OCI-LY1 (cell line): ENCODE results near the gene TMEM235.

Source experiments
- EZH2 ChIP-seq: fragments of 200-600 bp; sonication (generic), shearing (Covaris generic); IDR thresholded peaks from 2 replicates; pipeline ENCODE4 v1.8.0; 2017; ENCODE audit warnings: borderline replicate concordance, mixed run types, mild to moderate bottlenecking, antibody characterized with exemption, low read length, moderate library complexity, mixed read lengths
- TF ChIP-seq, protein P1 (sequence below): fragments of 200-600 bp; sonication (generic), shearing (Covaris generic); IDR thresholded peaks from 2 replicates; pipeline ENCODE4 v1.5.1; 2017; ENCODE audit warnings: mild to moderate bottlenecking, antibody characterized with exemption, low read length, moderate library complexity, mixed read lengths

DNA sequence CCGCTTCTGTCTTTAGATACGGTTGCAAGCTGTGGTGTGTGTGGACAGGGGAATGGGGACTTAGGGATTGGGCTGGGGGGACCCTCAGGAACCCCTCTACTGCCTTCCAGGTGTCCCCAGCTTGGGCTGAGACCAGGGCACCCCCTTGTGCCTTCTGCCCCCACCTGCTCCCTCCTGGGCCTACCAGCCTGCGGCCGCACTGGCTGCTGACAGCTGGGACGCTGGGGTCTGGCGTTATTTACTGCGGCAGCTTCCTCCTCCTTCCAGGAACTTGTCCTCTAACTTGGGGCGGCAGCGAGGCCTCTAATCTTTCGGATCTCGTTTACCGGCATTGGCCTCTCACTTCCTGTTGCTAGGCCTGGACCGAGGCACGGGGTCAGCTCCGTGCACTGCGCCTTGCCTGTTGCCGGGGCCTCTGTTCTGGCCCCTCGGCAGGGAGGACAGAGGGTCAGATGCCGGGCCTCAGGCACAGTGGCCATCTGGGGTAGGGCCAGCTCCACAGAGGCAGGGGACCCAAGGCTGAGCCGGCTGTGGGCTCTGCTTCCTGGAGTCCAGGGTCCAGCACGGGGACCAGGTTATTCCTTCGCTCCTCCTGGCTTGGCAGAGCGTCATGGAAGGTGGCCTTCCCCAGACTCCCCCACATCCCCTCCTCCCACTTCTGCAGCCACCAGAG is 31.8 kb downstream of the TMEM235 start:
- TF ChIP-seq, protein P1, sequence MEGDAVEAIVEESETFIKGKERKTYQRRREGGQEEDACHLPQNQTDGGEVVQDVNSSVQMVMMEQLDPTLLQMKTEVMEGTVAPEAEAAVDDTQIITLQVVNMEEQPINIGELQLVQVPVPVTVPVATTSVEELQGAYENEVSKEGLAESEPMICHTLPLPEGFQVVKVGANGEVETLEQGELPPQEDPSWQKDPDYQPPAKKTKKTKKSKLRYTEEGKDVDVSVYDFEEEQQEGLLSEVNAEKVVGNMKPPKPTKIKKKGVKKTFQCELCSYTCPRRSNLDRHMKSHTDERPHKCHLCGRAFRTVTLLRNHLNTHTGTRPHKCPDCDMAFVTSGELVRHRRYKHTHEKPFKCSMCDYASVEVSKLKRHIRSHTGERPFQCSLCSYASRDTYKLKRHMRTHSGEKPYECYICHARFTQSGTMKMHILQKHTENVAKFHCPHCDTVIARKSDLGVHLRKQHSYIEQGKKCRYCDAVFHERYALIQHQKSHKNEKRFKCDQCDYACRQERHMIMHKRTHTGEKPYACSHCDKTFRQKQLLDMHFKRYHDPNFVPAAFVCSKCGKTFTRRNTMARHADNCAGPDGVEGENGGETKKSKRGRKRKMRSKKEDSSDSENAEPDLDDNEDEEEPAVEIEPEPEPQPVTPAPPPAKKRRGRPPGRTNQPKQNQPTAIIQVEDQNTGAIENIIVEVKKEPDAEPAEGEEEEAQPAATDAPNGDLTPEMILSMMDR = no peak
- no peak for TF ChIP-seq EZH2
